H9 (cell line): ENCODE data around the gene TSPEAR. TPM values are rescaled to one million over a fixed set of nuclear protein-coding genes. Genes with fewer than 3 reads are reported as not detected.
"Not testable (repeated sequence)": the region's sequence is repeated elsewhere in the genome, so short reads cannot be mapped to it uniquely, and the experiment has no call there.

Source experiments
- DNase-seq: peaks from one replicate; pipeline ENCODE4 v3.0.0-alpha.2; 2017
- H2AFZ ChIP-seq: one replicate; pipeline ENCODE4 v1.6.1; 2013; ENCODE audit warnings: mild to moderate bottlenecking, low read length, control low read depth, moderate library complexity
- H2AK5ac ChIP-seq: 2 replicates; pipeline ENCODE4 v1.6.1; 2013; ENCODE audit warnings: low read length, control low read depth, mixed read lengths; ENCODE audit not compliant: insufficient read length
- H2BK120ac ChIP-seq: one replicate; pipeline ENCODE4 v1.6.1; 2013; ENCODE audit warnings: low read depth, mild to moderate bottlenecking, low read length, control low read depth, inconsistent platforms; ENCODE audit not compliant: poor library complexity, severe bottlenecking
- H2BK12ac ChIP-seq: 2 replicates; pipeline ENCODE4 v1.6.1; 2013; ENCODE audit warnings: low read length, control low read depth, mixed read lengths, low read depth; ENCODE audit not compliant: insufficient read length
- H2BK15ac ChIP-seq: 2 replicates; pipeline ENCODE4 v1.6.1; 2013; ENCODE audit warnings: low read depth, low read length, control low read depth
- H2BK20ac ChIP-seq: one replicate; pipeline ENCODE4 v1.6.1; 2013; ENCODE audit warnings: low read depth, mild to moderate bottlenecking, low read length, control low read depth, inconsistent platforms; ENCODE audit not compliant: poor library complexity, severe bottlenecking
- H2BK5ac ChIP-seq: 2 replicates; pipeline ENCODE4 v1.6.1; 2013; ENCODE audit warnings: low read length, control low read depth, mixed read lengths; ENCODE audit not compliant: insufficient read length
- H3K14ac ChIP-seq: 2 replicates; pipeline ENCODE4 v1.6.1; 2013; ENCODE audit warnings: low read length, control low read depth; ENCODE audit not compliant: insufficient read depth
- H3K18ac ChIP-seq: 2 replicates; pipeline ENCODE4 v1.6.1; 2013; ENCODE audit warnings: low read depth, mild to moderate bottlenecking, mixed read lengths, low read length, control low read depth; ENCODE audit not compliant: insufficient read length
- H3K23ac ChIP-seq: 2 replicates; pipeline ENCODE4 v1.6.1; 2013; ENCODE audit warnings: low read length, control low read depth, mixed read lengths, low read depth; ENCODE audit not compliant: insufficient read length
- H3K23me2 ChIP-seq: 2 replicates; pipeline ENCODE4 v1.6.1; 2013; ENCODE audit warnings: low read depth, mild to moderate bottlenecking, mixed read lengths, low read length, control low read depth; ENCODE audit not compliant: insufficient read length, poor library complexity, severe bottlenecking
- H3K27ac ChIP-seq: 2 replicates; pipeline ENCODE4 v1.5.1; 2013; ENCODE audit warnings: low read length, control low read depth, mixed read lengths, low read depth; ENCODE audit not compliant: insufficient read length
- H3K27me3 ChIP-seq: 2 replicates; pipeline ENCODE4 v1.6.1; 2013; ENCODE audit warnings: low read length, control low read depth, inconsistent platforms; ENCODE audit not compliant: insufficient read depth
- H3K4ac ChIP-seq: 2 replicates; pipeline ENCODE4 v1.6.1; 2013; ENCODE audit warnings: low read depth, mild to moderate bottlenecking, control low read depth, inconsistent platforms, low read length, moderate library complexity
- H3K4me1 ChIP-seq: 2 replicates; pipeline ENCODE4 v1.6.1; 2013; ENCODE audit warnings: low read length, control low read depth, inconsistent platforms; ENCODE audit not compliant: insufficient read depth
- H3K4me2 ChIP-seq: 2 replicates; pipeline ENCODE4 v1.6.1; 2013; ENCODE audit warnings: low read length, control low read depth, mixed read lengths; ENCODE audit not compliant: insufficient read length, insufficient read depth
- H3K56ac ChIP-seq: 2 replicates; pipeline ENCODE4 v1.6.1; 2013; ENCODE audit warnings: low read depth, mild to moderate bottlenecking, mixed read lengths, low read length, control low read depth; ENCODE audit not compliant: insufficient read length
- H3K79me1 ChIP-seq: 2 replicates; pipeline ENCODE4 v1.6.1; 2013; ENCODE audit warnings: low read depth, mild to moderate bottlenecking, moderate library complexity, low read length, control low read depth, inconsistent platforms; ENCODE audit not compliant: insufficient read depth, poor library complexity, severe bottlenecking
- H3K79me2 ChIP-seq: 2 replicates; pipeline ENCODE4 v1.6.1; 2013; ENCODE audit warnings: low read length, control low read depth, inconsistent platforms; ENCODE audit not compliant: insufficient read depth
- H3K9ac ChIP-seq: 2 replicates; pipeline ENCODE4 v1.6.1; 2013; ENCODE audit warnings: low read length, control low read depth, mixed read lengths; ENCODE audit not compliant: insufficient read length; ENCODE audit errors: extremely low read depth
- H3K9me3 ChIP-seq: one replicate; pipeline ENCODE4 v1.6.1; 2013; ENCODE audit warnings: low read depth, low read length, inconsistent platforms; ENCODE audit not compliant: control insufficient read depth
- H3T11ph ChIP-seq: one replicate; pipeline ENCODE4 v1.6.1; 2013; ENCODE audit warnings: mild to moderate bottlenecking, low read length, control low read depth, inconsistent platforms
- H4K20me1 ChIP-seq: one replicate; pipeline ENCODE4 v1.6.1; 2013; ENCODE audit not compliant: control insufficient read depth, insufficient read length, insufficient read depth
- H4K5ac ChIP-seq: 2 replicates; pipeline ENCODE4 v1.6.1; 2013; ENCODE audit warnings: low read depth, mild to moderate bottlenecking, mixed read lengths, low read length, control low read depth; ENCODE audit not compliant: insufficient read length
- H4K8ac ChIP-seq: replicated peaks from 2 replicates; pipeline ENCODE4 v1.6.1; 2013; ENCODE audit warnings: low read length, control low read depth, mixed read lengths, low read depth; ENCODE audit not compliant: insufficient read length
- H4K91ac ChIP-seq: 2 replicates; pipeline ENCODE4 v1.6.1; 2013; ENCODE audit warnings: low read depth, mild to moderate bottlenecking, moderate library complexity, mixed read lengths, low read length, control low read depth; ENCODE audit not compliant: insufficient read length
- H3K27ac Mint-ChIP-seq, 3 experiments: 2 replicates in 2 of 3; 3 replicates in 1 of 3; pipeline ENCODE4 v1.8.0; 2020 to 2021; ENCODE audit warnings: mixed read lengths in 3 of 3, mild to moderate bottlenecking in 1 of 3, moderate library complexity in 1 of 3
- H3K27me3 Mint-ChIP-seq: 2 replicates; pipeline ENCODE4 v1.8.0; 2021; ENCODE audit warnings: low read depth, mild to moderate bottlenecking, moderate library complexity, mixed read lengths
- H3K36me3 Mint-ChIP-seq, 3 experiments: 2 replicates in 2 of 3; 3 replicates in 1 of 3; pipeline ENCODE4 v1.8.0; 2020 to 2021; ENCODE audit warnings: low read depth in 3 of 3, mixed read lengths in 3 of 3; ENCODE audit not compliant: insufficient read depth in 1 of 3
- H3K4me1 Mint-ChIP-seq, 2 experiments: 2 replicates each; pipeline ENCODE4 v1.8.0; 2020; ENCODE audit warnings: mixed read lengths in 2 of 2
- H3K4me3 Mint-ChIP-seq, 2 experiments: 2 replicates in 1 of 2; 3 replicates in 1 of 2; pipeline ENCODE4 v1.8.0; 2020 to 2021; ENCODE audit warnings: mild to moderate bottlenecking in 2 of 2, mixed read lengths in 2 of 2, moderate library complexity in 1 of 2
- H3K9me3 Mint-ChIP-seq, 2 experiments: 2 replicates in 1 of 2; 3 replicates in 1 of 2; pipeline ENCODE4 v1.8.0; 2020; ENCODE audit warnings: mild to moderate bottlenecking in 2 of 2, mixed read lengths in 2 of 2, moderate library complexity in 1 of 2
- WGBS: extraction: QIAGEN DNeasy Blood & Tissue Kit; methylation state at CpG from one replicate; pipeline ENCODE4 v1.1.7; 2013; ENCODE audit warnings: missing lambda C conversion rate, low lambda C conversion rate, mixed read lengths; ENCODE audit not compliant: insufficient read length; ENCODE audit errors: extremely low coverage; 5-methylcytosine and 5-hydroxymethylcytosine counted together
- total RNA-seq: library from RNA; stranded (reverse); gene quantifications from 2 replicates; pipeline ENCODE4 v1.2.1, GENCODE V29; 2021

The TSPEAR gene
- total RNA-seq, 1 experiment from 2014 or later: 1.3 TPM

DNA sequence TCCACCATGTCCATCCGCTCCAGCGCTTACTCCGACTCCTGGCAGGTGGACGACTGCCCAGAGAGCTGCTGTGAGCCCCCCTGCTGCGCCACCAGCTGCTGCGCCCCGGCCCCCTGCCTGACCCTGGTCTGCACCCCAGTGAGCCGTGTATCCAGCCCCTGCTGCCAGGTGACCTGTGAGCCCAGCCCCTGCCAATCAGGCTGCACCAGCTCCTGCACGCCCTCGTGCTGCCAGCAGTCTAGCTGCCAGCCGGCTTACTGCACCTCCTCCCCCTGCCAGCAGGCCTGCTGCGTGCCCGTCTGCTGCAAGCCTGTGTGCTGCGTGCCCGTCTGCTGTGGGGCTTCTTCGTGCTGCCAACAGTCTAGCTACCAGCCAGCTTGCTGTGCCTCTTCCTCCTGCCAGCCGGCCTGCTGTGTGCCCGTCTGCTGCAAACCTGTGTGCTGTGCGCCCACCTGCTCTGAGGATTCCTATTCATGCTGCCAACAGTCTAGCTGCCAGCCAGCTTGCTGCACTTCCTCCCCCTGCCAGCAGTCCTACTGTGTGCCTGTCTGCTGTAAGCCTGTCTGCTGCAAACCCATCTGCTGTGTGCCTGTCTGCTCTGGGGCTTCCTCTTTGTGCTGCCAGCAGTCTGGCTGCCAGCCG lies 84.1 kb downstream of the TSPEAR start:
- not testable (repeated sequence) for H3K4me1 ChIP-seq, H4K91ac ChIP-seq, H3K27ac ChIP-seq, H3K18ac ChIP-seq, H2AK5ac ChIP-seq, H2AFZ ChIP-seq, H3K27me3 ChIP-seq, H2BK20ac ChIP-seq, H3K4me3 Mint-ChIP-seq, H3K4me2 ChIP-seq, H3K79me2 ChIP-seq, H3K4ac ChIP-seq, H4K20me1 ChIP-seq, H4K5ac ChIP-seq, H4K8ac ChIP-seq, H2BK15ac ChIP-seq, H3T11ph ChIP-seq, H3K9me3 ChIP-seq, H3K4me1 Mint-ChIP-seq, H3K23ac ChIP-seq, H3K23me2 ChIP-seq, H3K79me1 ChIP-seq, H3K9ac ChIP-seq, H2BK12ac ChIP-seq, H3K14ac ChIP-seq, DNase-seq, H2BK120ac ChIP-seq, H2BK5ac ChIP-seq, H3K56ac ChIP-seq
- Mint-ChIP-seq H3K9me3 (peaks cover 41 to 44% of the 10 kb centered on the region in 2 experiments), H3K27ac (peak overlapping the region in 2 of 3 experiments; percentile 56 to 57; a peak in 2 of 7 replicates), H3K36me3 (peaks cover 14 to 38% (median 23%) of the 10 kb centered on the region in 3 experiments; a peak in 6 of 7 replicates), H3K27me3 (peaks cover 13% of the 10 kb centered on the region)
- WGBS: no CpG with 5 or more reads among the region's 20 CpGs
